OCI-LY3 (cell line): Measurements from ENCODE around the gene IMMP2L.

ENCODE experiments used
- H2AFZ ChIP-seq: fragments of 200-600, 300-600 bp; shearing (Covaris generic); 2 replicates; pipeline ENCODE4 v1.6.0; 2014; ENCODE audit warnings: antibody characterized with exemption, low read depth, low read length
- H3K27ac ChIP-seq: fragments of 200-600, 300-600 bp; sonication (generic); 2 replicates; pipeline ENCODE4 v1.5.1; 2014; ENCODE audit warnings: mild to moderate bottlenecking, low read length, moderate library complexity, mixed read lengths
- H3K27me3 ChIP-seq: fragments of 200-600, 300-600 bp; sonication (generic); 2 replicates; pipeline ENCODE4 v1.6.1; 2014; ENCODE audit warnings: low read depth, low read length, mixed read lengths
- H3K36me3 ChIP-seq: fragments of 200-600, 300-600 bp; sonication (generic); replicated peaks from 2 replicates; pipeline ENCODE3; 2014; ENCODE audit warnings: low read depth, low read length, mixed read lengths
- H3K4me1 ChIP-seq: fragments of 300-600, 200-600 bp; sonication (generic); 2 replicates; pipeline ENCODE4 v1.6.1; 2014; ENCODE audit warnings: low read length, mixed read lengths
- H3K4me2 ChIP-seq: fragments of 200-600, 300-600 bp; sonication (generic); 2 replicates; pipeline ENCODE4 v1.6.1; 2014; ENCODE audit warnings: low read length, mixed read lengths
- H3K4me3 ChIP-seq: fragments of 300-600, 200-600 bp; sonication (generic); 2 replicates; pipeline ENCODE4 v1.5.1; 2014; ENCODE audit warnings: antibody characterized with exemption, mild to moderate bottlenecking, low read length, moderate library complexity
- H3K79me2 ChIP-seq: fragments of 300-600, 200-600 bp; shearing (Covaris generic); 2 replicates; pipeline ENCODE4 v1.6.1; 2014; ENCODE audit warnings: mild to moderate bottlenecking, low read length, mixed read lengths
- H3K9ac ChIP-seq: fragments of 300-600, 200-600 bp; shearing (Covaris generic); 2 replicates; pipeline ENCODE4 v1.6.0; 2014; ENCODE audit warnings: mild to moderate bottlenecking, low read length, moderate library complexity
- H3K9me3 ChIP-seq: fragments of 200-600, 300-600 bp; shearing (Covaris generic); 2 replicates; pipeline ENCODE4 v1.6.1; 2014; ENCODE audit warnings: low read length, mixed read lengths; ENCODE audit not compliant: insufficient read depth
- H4K20me1 ChIP-seq: fragments of 200-600, 300-600 bp; sonication (generic); 2 replicates; pipeline ENCODE4 v1.6.1; 2016; ENCODE audit warnings: low read length, mixed read lengths; ENCODE audit not compliant: insufficient read depth
- CTCF ChIP-seq: fragments of 200-600, 300-600 bp; sonication (generic); IDR thresholded peaks from 2 replicates; pipeline ENCODE4 v1.5.1; 2014; ENCODE audit warnings: antibody characterized with exemption, low read length, low read depth
- EZH2phosphoT487 ChIP-seq: fragments of 200-600 bp; shearing (Covaris generic); IDR thresholded peaks from 2 replicates; pipeline ENCODE4 v1.6.1; 2018; ENCODE audit warnings: antibody characterized with exemption, mixed run types, low read depth

The IMMP2L gene

GRCh38 chr7:111093496-111093895, 468.8 kb downstream of the IMMP2L start:
- Histone ChIP-seq H3K4me3 (no peak overlapping the region), H3K36me3 (no peaks in the 10 kb centered on the region), H3K4me2 (no peak overlapping the region), H3K27me3 (0 out of 2 replicates have a peak, but pooled peaks cover 9% of the 10 kb centered on the region), H3K4me1 (peaks cover 5% of the 10 kb centered on the region), H4K20me1 (no peaks in the 10 kb centered on the region), H2AFZ (no peak overlapping the region), H3K79me2 (no peaks in the 10 kb centered on the region), H3K9ac (no peak overlapping the region), H3K9me3 (no peaks in the 10 kb centered on the region), H3K27ac (no peak overlapping the region)
- no peak for TF ChIP-seq CTCF
- TF ChIP-seq EZH2phosphoT487 = no peak

- Histone ChIP-seq H3K36me3 (no peaks in the 10 kb centered on the region), H3K4me1 (no peaks in the 10 kb centered on the region), H2AFZ (no peak overlapping the region), H3K79me2 (no peaks in the 10 kb centered on the region), H3K27ac (no peak overlapping the region), H3K27me3 (0 out of 2 replicates have a peak, but pooled peaks cover 13% of the 10 kb centered on the region), H3K9ac (no peak overlapping the region), H4K20me1 (no peaks in the 10 kb centered on the region), H3K4me2 (no peak overlapping the region), H3K9me3 (no peaks in the 10 kb centered on the region), H3K4me3 (no peak overlapping the region)
- TF ChIP-seq EZH2phosphoT487 (no peak), CTCF (no peak)
Measured at GRCh38 chr7:111092406-111093236, 469.7 kb downstream of the IMMP2L start.

- no peak overlapping the region for H3K27ac ChIP-seq
- H3K4me2 ChIP-seq = no peak overlapping the region
- H3K4me3 ChIP-seq = no peak overlapping the region
- no peaks in the 10 kb centered on the region for H4K20me1 ChIP-seq
- 0 out of 2 replicates have a peak, but pooled peaks cover 13% of the 10 kb centered on the region for H3K27me3 ChIP-seq
- no peaks in the 10 kb centered on the region for H3K4me1 ChIP-seq
- H2AFZ ChIP-seq = no peak overlapping the region
- no peaks in the 10 kb centered on the region for H3K79me2 ChIP-seq
- no peaks in the 10 kb centered on the region for H3K9me3 ChIP-seq
- H3K9ac ChIP-seq = no peak overlapping the region
- no peaks in the 10 kb centered on the region for H3K36me3 ChIP-seq
- no peak for TF ChIP-seq EZH2phosphoT487
- TF ChIP-seq CTCF = no peak
Measured at GRCh38 chr7:111091593-111092358, 470.5 kb downstream of the IMMP2L start.

GRCh38 chr7:111090846-111091245, 471.4 kb downstream of the IMMP2L start, which contains the start of gene LRRN3:
TSS of gene LRRN3 (plus strand) at chr7:111091127. CDS start at chr7:111122773, 31,646 bp downstream.
- H3K4me3 ChIP-seq = no peak within 1 kb of the TSS
- H3K79me2 ChIP-seq = no peaks in the 10 kb centered on the region
- H3K9ac ChIP-seq = no peak within 1 kb of the TSS
- H3K27me3 ChIP-seq = 0 out of 2 replicates have a peak, but pooled peaks cover 13% of the 10 kb centered on the region
- H3K9me3 ChIP-seq = no peaks in the 10 kb centered on the region
- no peaks in the 10 kb centered on the region for H4K20me1 ChIP-seq
- H3K4me2 ChIP-seq = no peak within 1 kb of the TSS
- H2AFZ ChIP-seq = no peak within 1 kb of the TSS
- no peaks in the 10 kb centered on the region for H3K4me1 ChIP-seq
- TF ChIP-seq CTCF (no peak), EZH2phosphoT487 (no peak)
- no peaks in the 10 kb centered on the region for H3K36me3 ChIP-seq
- H3K27ac ChIP-seq = no peak within 1 kb of the TSS
